Activated CD4-positive, alpha-beta T cell treated with anti-CD3 and anti-CD28 coated beads, Interleukin-2, amount 10 ng/mL, durations not matched to agents 7 days and 5 days (primary cell): Measurements from ENCODE around the gene HSD11B1L. TPM values are rescaled to one million over a fixed set of nuclear protein-coding genes. Genes with fewer than 3 reads are reported as not detected.

ENCODE experiments used
- CTCF ChIA-PET: fragments of 350-600 bp; sonication (Branson Sonifier 250); formaldehyde crosslinking; loops from one replicate; lab custom pipeline; 2021; ENCODE audit warnings: antibody characterized with exemption; lab: Charles Lee
- POLR2A ChIA-PET: fragments of 350-600 bp; sonication (Branson Sonifier 250); formaldehyde crosslinking; loops from one replicate; lab custom pipeline; 2021; ENCODE audit warnings: antibody characterized with exemption; lab: Charles Lee
- DNase-seq: peaks from one replicate; pipeline ENCODE4 v3.0.0-alpha.2; 2020
- H3K27ac Mint-ChIP-seq: one replicate; pipeline ENCODE4 v1.8.0; 2021; ENCODE audit warnings: mild to moderate bottlenecking, moderate library complexity, mixed read lengths
- H3K27me3 Mint-ChIP-seq: one replicate; pipeline ENCODE4 v1.8.0; 2021; ENCODE audit warnings: mixed read lengths
- H3K36me3 Mint-ChIP-seq: one replicate; pipeline ENCODE4 v1.8.0; 2021; ENCODE audit warnings: low read depth, mixed read lengths
- H3K4me1 Mint-ChIP-seq: one replicate; pipeline ENCODE4 v1.8.0; 2021; ENCODE audit warnings: mixed read lengths
- H3K4me3 Mint-ChIP-seq: one replicate; pipeline ENCODE4 v1.8.0; 2021; ENCODE audit warnings: mild to moderate bottlenecking, moderate library complexity, mixed read lengths
- H3K9me3 Mint-ChIP-seq: one replicate; pipeline ENCODE4 v1.8.0; 2021; ENCODE audit warnings: mixed read lengths
- total RNA-seq, 2 experiments: library from RNA; stranded (reverse); gene quantifications; one replicate each; pipeline ENCODE4 v1.2.3, GENCODE V29; 2021

HSD11B1L gene, protein sequence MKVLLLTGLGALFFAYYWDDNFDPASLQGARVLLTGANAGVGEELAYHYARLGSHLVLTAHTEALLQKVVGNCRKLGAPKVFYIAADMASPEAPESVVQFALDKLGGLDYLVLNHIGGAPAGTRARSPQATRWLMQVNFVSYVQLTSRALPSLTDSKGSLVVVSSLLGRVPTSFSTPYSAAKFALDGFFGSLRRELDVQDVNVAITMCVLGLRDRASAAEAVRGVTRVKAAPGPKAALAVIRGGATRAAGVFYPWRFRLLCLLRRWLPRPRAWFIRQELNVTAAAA
- 1 to 10 TPM; 2.0 TPM for total RNA-seq

DNA sequence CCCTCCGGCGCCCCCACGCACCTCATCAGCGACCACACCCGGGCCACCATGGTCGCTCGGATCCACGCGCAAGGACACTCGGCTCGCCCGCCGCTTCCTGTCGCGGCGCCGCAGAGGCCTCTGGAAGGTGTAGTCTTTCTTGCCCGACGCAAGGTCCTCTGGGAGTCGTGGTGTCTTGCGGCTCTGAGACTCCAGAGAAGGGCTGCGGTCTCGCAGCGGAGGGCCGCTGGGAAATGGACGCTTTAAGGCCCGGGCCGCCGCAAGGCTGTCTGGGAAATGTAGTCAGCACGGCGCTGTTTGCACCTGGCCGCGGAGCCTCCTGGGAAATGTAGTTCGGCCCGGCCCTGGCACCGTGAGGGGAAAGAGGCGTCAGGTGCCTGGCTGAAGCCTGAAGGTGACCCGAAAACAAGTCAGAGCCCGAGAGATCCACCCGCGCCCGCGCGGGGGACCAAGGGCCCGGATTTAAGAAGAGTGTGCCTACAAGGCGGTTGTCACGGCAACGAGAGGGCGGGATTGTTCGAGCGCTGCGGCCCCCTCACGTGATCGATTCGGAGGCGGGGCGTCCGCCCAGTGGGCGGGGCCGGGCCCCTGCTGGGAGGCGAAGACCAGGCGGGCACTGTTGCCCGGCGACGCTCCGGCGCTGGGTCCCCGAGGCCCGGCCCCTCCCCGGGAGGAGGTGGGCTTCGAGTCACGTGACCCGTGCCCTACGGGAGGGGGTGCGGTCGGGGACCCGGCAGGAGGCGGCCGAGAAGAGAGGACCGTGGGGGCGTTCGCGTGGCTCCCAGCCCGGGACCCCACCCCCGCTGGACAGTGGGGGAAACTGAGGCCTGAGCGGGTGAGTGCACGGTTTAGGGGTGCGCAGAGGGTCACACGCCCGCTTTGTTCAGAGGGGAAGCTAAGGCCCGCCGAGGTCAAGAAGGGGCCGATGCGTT, at the start of gene HSD11B1L, which contains the start of gene MICOS13:
Gene HSD11B1L, plus strand, starts transcription at position 591 of the 932 bp plus-strand sequence. CDS start 3,806 bp downstream, outside the sequence.
Gene MICOS13, minus strand, starts transcription at position 80 of the 932 bp plus-strand sequence. Its CDS starts 30 bp downstream, at position 50.
- Mint-ChIP-seq H3K36me3 (no peaks in the 10 kb centered on the region), H3K4me3 (peak within 1 kb of the TSS; percentile 95), H3K27ac (peak within 1 kb of the TSS; percentile 91), H3K9me3 (no peaks in the 10 kb centered on the region), H3K4me1 (peaks cover 21% of the 10 kb centered on the region), H3K27me3 (no peaks in the 10 kb centered on the region)
- DNase-seq = peak; percentile 99
- ChIA-PET CTCF (no interaction called here), POLR2A (no interaction called here)

DNA sequence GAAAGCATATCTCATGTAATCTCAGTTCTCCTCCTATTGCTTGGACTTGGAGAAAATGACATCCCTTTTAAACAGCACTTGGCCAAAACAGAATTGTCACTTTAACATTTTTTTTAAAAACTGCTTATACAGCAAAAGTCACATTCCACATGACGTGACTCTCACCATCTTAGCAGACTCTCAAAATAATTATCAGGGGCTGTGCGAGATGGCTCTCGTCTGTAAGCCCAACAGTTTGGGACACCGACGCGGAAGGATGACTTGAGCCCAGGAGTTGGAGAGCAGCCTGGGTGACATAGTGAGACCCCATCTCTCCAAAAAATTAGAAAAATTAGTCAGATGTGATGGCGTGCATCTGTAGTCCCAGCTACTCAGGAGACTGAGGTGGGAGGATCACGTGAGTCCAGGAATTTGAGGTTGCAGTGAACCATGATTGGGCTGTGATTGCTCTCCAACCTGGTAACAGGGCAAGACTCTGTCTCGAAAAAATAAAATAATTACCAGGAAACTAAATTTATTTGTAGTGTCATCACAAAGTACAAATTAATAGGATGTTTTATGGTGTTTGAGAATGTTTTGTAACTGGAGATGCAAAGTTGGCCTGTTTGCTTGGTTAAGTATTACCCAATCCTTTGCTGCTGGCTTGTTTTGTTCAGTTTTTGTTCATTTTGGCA, 49.1 kb upstream of the HSD11B1L start:
- Mint-ChIP-seq H3K36me3 (peaks cover 38% of the 10 kb centered on the region), H3K4me3 (no peak overlapping the region), H3K9me3 (no peaks in the 10 kb centered on the region), H3K27me3 (no peaks in the 10 kb centered on the region), H3K4me1 (peaks cover 64% of the 10 kb centered on the region), H3K27ac (no peak overlapping the region)
- DNase-seq = no peak
- POLR2A ChIA-PET = no interaction called here
- CTCF ChIA-PET = no interaction called here

DNA sequence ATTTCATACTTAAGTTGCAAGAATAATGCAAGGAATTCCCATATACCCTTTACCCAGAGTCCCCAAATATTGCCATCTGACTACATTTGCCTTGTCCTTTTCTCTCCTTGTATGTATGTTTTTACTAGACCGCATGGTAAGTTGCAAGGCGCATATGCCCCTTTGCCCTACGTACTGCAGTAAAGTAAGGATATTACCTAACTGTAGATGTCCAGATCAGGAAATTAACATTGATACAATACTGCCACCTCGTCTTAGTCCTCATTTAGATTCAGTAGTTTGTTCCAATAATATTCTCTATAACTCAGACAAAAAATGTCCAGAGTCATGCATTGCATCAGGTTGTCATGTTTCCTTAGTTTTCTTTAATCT, 48.6 kb upstream of the HSD11B1L start:
- no peaks in the 10 kb centered on the region for H3K9me3 Mint-ChIP-seq
- no peak for DNase-seq
- peaks cover 59% of the 10 kb centered on the region for H3K4me1 Mint-ChIP-seq
- ChIA-PET POLR2A (no interaction called here), CTCF (no interaction called here)
- no peaks in the 10 kb centered on the region for H3K27me3 Mint-ChIP-seq
- peaks cover 33% of the 10 kb centered on the region for H3K36me3 Mint-ChIP-seq
- no peak overlapping the region for H3K4me3 Mint-ChIP-seq
- no peak overlapping the region for H3K27ac Mint-ChIP-seq

DNA sequence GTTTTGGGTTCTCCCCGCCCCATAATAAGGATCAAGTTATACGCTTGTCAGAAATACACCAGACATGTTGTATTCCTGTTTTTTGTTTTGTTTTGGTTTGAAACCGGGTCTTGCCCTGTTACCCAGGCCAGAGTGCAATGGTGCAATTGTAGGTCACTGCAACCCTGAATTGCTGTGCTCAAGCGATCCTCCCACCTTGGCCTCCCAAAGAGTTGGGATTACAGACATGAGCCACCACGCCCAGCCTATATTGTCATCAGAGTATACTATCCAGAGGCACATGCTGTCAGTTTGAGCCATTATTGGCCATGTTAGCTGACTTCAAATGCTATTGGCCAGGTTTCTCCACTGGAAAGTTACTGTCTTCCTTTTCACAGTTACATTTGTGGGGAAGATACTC, 48.2 kb upstream of the HSD11B1L start:
- Mint-ChIP-seq H3K36me3 (peaks cover 29% of the 10 kb centered on the region), H3K4me1 (peaks cover 55% of the 10 kb centered on the region), H3K27me3 (no peaks in the 10 kb centered on the region), H3K27ac (no peak overlapping the region), H3K4me3 (no peak overlapping the region), H3K9me3 (no peaks in the 10 kb centered on the region)
- ChIA-PET POLR2A (no interaction called here), CTCF (no interaction called here)
- no peak for DNase-seq

DNA sequence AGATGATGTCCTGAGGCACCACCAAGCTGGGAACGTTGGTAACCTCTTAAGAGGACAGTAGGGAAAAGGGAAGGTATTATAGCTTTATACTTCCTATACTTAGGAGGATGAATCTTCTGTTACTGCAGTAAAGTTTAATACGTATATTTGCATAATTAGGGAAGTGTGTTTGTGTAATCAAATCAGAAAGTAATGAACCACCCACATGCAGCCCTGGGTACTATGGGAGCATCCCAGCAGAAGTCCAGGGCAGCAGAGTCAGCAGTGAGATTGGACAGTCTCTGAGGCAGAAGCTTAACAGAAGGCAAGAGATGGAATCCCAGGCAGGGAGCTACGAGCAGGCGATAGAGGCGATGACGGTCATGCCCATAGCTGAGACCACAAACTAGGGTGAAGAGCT, 45.4 kb upstream of the HSD11B1L start:
- H3K36me3 Mint-ChIP-seq = peaks cover 13% of the 10 kb centered on the region
- no peak overlapping the region for H3K27ac Mint-ChIP-seq
- H3K4me1 Mint-ChIP-seq = peaks cover 33% of the 10 kb centered on the region
- H3K4me3 Mint-ChIP-seq = no peak overlapping the region
- DNase-seq = no peak
- H3K9me3 Mint-ChIP-seq = no peaks in the 10 kb centered on the region
- no peaks in the 10 kb centered on the region for H3K27me3 Mint-ChIP-seq
- ChIA-PET CTCF (interaction anchor here (0.5 to 1.7 kb wide), 2 partner anchors 20 to 54 kb away, joined by 3 to 4 read pairs; partner anchors contain the start of gene RPL36), POLR2A (interaction anchor here (0.5 kb wide), 2 partner anchors 23 to 115 kb away, joined by 3 read pairs; no protein-coding TSS in a partner anchor)

DNA sequence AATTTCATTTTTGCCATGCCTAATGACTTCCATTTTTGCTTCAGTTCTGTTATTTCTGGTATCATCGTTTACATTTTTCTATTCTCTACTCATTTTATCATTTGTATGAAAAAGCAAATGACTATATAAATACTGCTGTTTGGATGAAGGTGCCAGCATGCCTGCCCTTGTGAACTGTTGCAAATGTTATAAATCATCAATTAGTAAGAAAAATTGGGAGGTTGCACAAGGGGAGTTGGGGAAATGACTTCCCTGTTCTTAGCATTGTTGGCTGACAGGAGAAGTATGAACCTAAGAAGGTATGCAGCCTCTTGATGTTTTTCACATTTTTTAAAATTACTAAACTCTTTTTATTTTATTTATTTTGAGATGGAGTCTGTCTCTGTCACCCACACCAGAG, 42.9 kb upstream of the HSD11B1L start:
- ChIA-PET POLR2A (no interaction called here), CTCF (interaction anchor here (0.6 kb wide), 1 partner anchor 83 kb away, joined by 3 read pairs; no protein-coding TSS in a partner anchor)
- no peak overlapping the region for H3K4me3 Mint-ChIP-seq
- no peak for DNase-seq
- H3K9me3 Mint-ChIP-seq = no peaks in the 10 kb centered on the region
- H3K36me3 Mint-ChIP-seq = peaks cover 19% of the 10 kb centered on the region
- peaks cover 19% of the 10 kb centered on the region for H3K4me1 Mint-ChIP-seq
- no peak overlapping the region for H3K27ac Mint-ChIP-seq
- H3K27me3 Mint-ChIP-seq = no peaks in the 10 kb centered on the region

DNA sequence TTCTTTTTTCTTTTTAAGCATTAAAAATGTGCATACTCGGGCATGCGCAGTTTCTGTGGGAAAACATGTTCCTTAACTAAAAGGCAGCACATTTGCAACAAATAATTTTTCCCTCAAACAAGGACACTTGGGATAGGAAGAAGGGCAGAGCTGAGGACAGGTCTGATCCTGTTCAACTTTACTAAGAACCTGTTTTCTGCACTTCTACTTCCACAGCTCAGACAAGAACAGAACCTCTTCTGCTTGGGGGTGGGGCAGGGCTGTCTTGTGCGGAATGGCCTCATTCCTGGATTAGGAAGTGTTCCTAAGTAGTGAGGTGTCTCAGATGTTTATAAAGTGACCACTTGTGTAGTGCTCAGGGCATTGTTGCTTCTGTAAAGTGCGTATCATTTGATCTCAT, 39.7 kb upstream of the HSD11B1L start:
- Mint-ChIP-seq H3K36me3 (peaks cover 45% of the 10 kb centered on the region), H3K4me1 (peaks cover 8% of the 10 kb centered on the region), H3K27ac (no peak overlapping the region), H3K4me3 (no peak overlapping the region), H3K9me3 (no peaks in the 10 kb centered on the region), H3K27me3 (no peaks in the 10 kb centered on the region)
- DNase-seq = no peak
- ChIA-PET CTCF (interaction anchor here (0.6 kb wide), 1 partner anchor 136 kb away, joined by 3 read pairs; no protein-coding TSS in a partner anchor), POLR2A (no interaction called here)

DNA sequence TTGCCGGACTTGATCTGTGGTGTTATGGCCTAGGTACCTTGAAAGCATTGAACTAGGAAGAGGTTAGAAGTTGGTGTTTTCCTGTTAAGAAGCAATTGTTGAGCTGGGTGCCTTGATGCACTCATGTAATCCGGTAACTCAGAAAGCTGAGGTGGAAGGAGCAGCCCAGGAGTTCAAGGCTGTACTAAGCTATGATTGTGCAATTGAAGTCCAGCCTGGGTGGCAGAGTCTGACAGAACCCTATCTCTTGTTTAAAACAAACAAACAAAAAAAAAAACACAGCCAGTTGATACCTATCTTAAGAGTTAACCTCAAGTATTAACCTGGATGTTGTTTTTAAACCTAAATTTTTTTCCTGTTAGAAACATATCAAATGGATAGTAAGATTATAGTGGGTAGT, 38.6 kb upstream of the HSD11B1L start:
- no peak overlapping the region for H3K27ac Mint-ChIP-seq
- ChIA-PET POLR2A (no interaction called here), CTCF (no interaction called here)
- H3K36me3 Mint-ChIP-seq = peaks cover 55% of the 10 kb centered on the region
- H3K4me1 Mint-ChIP-seq = peaks cover 8% of the 10 kb centered on the region
- H3K4me3 Mint-ChIP-seq = no peak overlapping the region
- H3K27me3 Mint-ChIP-seq = no peaks in the 10 kb centered on the region
- no peak for DNase-seq
- H3K9me3 Mint-ChIP-seq = no peaks in the 10 kb centered on the region

DNA sequence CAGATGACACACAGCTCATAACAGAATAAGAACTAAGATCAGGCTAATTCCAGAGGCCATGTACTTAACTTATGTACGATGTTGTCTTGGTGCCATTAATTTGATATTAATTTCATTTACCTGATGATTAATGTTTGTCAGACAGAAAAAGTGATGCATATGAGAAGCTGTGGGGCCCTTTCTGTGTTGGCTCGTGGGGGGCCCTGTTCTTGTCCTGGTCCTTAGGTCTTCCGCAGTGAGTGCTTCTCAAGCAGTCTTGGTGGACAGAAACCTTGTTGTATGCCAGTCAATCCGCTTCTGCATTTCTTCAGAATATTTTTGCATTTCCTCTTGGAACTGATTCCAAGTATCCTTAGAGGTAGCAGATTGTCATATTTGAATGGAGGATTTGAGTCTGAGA, 37.8 kb upstream of the HSD11B1L start:
- Mint-ChIP-seq H3K9me3 (no peaks in the 10 kb centered on the region), H3K4me1 (peaks cover 8% of the 10 kb centered on the region), H3K36me3 (peaks cover 61% of the 10 kb centered on the region), H3K4me3 (no peak overlapping the region), H3K27me3 (no peaks in the 10 kb centered on the region), H3K27ac (no peak overlapping the region)
- POLR2A ChIA-PET = no interaction called here
- CTCF ChIA-PET = no interaction called here
- no peak for DNase-seq

DNA sequence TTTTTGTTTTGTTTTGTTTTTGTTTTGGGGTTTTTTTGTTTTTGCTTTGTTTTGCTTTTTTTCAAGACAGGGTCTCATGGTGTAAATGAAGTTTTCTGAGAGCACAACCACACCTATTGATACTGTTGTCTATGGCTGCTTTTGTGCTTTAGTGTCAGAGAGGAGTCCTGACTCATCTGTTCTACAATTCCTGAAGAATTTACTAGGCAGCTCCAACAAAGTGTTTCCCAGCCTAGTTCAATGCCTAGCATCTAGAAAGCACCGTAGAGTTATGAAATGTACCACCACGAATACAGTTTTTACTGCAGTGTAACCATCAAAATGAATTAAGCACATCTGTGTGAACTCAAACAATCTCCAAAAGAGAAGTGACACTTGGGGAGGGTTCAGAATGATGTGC, 36.8 kb upstream of the HSD11B1L start:
- DNase-seq = no peak
- H3K36me3 Mint-ChIP-seq = peaks cover 66% of the 10 kb centered on the region
- H3K27ac Mint-ChIP-seq = no peak overlapping the region
- ChIA-PET POLR2A (no interaction called here), CTCF (no interaction called here)
- no peaks in the 10 kb centered on the region for H3K9me3 Mint-ChIP-seq
- no peak overlapping the region for H3K4me3 Mint-ChIP-seq
- no peaks in the 10 kb centered on the region for H3K27me3 Mint-ChIP-seq
- H3K4me1 Mint-ChIP-seq = peaks cover 8% of the 10 kb centered on the region

DNA sequence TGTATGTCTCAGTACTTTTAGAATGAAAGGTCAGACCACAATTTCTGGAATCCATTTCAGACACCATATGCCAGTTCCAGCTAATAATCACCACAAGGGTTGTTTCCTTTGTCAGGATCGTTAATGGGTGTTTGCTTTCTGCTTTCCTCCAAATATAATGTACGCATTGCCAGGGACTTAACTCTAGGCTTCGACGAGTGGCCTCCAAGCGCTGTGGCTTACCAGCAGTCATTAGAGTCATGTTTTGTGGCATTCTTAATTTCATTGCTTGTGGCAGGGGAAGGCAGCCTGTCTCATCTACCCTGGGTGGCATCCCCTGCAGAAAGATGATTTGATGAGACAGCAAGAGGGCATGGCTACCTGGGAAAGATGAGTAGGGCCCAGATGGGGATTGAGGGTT, 35.4 kb upstream of the HSD11B1L start:
- H3K36me3 Mint-ChIP-seq = peaks cover 72% of the 10 kb centered on the region
- no peak for DNase-seq
- no peaks in the 10 kb centered on the region for H3K27me3 Mint-ChIP-seq
- no peak overlapping the region for H3K27ac Mint-ChIP-seq
- H3K9me3 Mint-ChIP-seq = no peaks in the 10 kb centered on the region
- POLR2A ChIA-PET = no interaction called here
- H3K4me1 Mint-ChIP-seq = peaks cover 6% of the 10 kb centered on the region
- CTCF ChIA-PET = no interaction called here
- no peak overlapping the region for H3K4me3 Mint-ChIP-seq

DNA sequence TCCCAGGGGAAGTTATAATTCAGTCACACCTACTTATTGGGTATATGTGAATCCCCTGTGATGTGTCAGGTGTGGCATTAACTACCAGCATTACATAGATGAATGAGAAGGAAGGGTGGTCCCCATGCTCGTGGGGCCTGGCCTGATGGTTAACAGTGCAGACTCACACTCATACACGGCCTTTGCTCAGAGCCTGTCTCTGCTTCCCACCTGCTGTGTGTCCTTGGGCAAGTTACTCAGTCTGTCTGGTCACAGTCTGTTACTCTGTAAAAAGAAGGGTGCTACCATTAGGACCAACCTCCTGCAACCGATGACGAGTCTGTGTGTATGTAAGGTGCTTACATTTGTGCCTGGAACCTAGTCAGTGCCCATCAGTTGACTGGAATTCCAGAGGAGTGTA, 34.1 kb upstream of the HSD11B1L start:
- DNase-seq = no peak
- H3K9me3 Mint-ChIP-seq = no peaks in the 10 kb centered on the region
- H3K27ac Mint-ChIP-seq = peak overlapping the region; percentile 21
- ChIA-PET CTCF (interaction anchor here (0.6 kb wide), 1 partner anchor 41 kb away, joined by 3 read pairs; no protein-coding TSS in a partner anchor), POLR2A (no interaction called here)
- peaks cover 75% of the 10 kb centered on the region for H3K36me3 Mint-ChIP-seq
- no peak overlapping the region for H3K4me3 Mint-ChIP-seq
- H3K4me1 Mint-ChIP-seq = peaks cover 2% of the 10 kb centered on the region
- no peaks in the 10 kb centered on the region for H3K27me3 Mint-ChIP-seq
